ENCODE measurements around the gene TBP.

Gene TBP

GRCh38 chr6:170535004-170535403 lies 19.2 kb upstream of the TBP start:
- no peak for DNase-seq (ENCODE audit: low read depth)

DNA sequence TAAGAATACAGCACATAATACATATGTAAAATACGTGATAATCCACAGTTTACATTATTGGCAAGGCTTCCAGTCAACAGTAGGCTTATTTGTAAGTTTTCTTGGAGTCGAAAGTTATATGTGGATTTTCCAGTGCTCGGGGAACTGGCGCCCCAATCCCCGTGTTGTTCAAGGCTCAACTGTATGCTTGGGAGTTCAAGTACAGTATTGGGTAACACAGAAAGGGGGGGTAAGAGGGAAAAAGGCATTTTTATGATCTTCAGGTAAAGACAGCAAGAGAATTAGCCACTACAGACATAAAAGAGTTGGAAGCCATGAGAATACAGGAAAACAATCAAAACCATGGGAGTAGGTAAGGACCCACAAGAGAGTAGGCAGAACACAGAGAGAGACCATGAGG lies 17.5 kb upstream of the TBP start:
- DNase-seq (ENCODE audit: low read depth), result no peak

GRCh38 chr6:170537329-170537728 lies 16.8 kb upstream of the TBP start:
- DNase-seq (ENCODE audit: low read depth), result no peak

DNA sequence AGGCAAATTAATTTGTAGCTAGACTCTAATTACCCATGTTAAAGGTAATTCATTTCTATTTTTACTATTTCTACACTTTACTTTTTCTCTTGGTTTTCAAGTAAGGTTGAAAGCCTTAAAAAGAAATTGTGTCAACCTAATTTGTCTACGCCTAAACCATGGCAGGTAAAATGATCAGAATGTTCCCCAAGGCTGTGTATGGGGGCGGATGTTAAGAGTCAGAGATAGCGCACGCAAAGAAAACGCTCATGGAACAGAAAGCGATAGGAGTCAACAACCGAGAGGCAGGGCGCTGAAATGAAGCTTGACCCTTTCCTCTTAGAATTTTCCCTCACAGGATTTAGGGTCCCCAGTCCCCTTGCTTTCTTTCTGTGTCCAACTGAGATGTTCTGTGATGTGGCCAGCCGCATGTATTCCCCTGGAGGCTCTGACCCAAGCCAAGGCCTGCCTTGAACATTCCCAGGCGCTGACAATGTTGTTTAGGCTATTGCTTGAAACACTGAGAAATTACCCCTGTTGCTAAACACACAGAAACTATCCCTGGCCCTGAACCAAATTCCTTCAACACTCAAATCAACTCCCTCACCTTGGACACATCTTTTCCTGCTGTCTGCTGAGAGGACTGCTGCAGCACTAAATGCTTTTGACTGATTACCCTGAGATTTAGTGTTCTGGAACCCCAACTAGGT lies 12.0 kb upstream of the TBP start:
- no peak for DNase-seq (ENCODE audit: low read depth)

DNA sequence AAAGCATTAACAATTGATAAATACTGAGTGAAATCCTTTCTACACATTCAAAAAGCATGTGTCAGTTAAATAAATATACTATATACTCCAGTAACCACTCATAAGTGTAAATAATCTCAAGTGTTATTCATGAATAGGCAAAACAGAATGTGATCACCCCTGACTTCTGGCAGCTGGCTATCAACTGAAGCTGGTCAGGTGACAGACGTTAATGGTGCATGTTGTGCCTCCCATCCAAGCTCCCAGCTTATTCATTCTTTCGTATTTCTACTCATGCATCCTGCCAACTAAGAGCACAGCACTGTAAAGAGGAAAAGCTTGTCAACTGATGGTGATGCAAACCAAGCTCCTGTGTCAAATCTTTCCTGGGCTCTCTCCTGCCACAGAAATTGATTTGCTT lies 8.8 kb upstream of the TBP start:
- no peak for DNase-seq (ENCODE audit: low read depth)

GRCh38 chr6:170552765-170553533 lies 1.2 kb upstream of the TBP start, which contains the start of gene PSMB1:
Gene PSMB1, minus strand, starts transcription at chr6:170553307. Its CDS starts 65 bp downstream, at chr6:170553242.
- DNase-seq (ENCODE audit: low read depth), result peak; percentile 69

DNA sequence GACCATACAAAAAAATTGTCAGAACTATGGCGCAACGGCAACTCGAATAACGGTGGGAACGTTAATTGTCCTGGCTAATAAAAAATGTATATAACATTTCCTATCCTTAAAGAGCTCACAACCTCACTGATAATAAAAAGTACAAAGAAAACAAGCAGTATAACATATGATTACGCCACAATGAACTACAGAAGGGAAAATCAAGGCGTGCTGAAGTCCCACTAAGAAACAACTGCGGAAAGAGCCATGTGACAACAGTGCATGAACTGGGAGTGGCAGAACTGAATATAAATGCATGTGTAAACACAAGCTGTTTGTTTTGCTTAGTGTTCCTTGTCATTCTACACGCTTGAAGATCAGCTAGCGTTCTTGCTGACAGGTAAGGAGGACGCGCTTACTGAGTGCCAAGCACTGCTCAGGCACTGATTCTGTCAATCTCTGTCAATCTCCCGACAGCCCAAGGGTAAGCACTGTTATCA lies 596 bp upstream of the TBP start:
- no peak for DNase-seq (ENCODE audit: low read depth)

- DNase-seq (ENCODE audit: low read depth), result no peak
These were observed 598 bp downstream of the TBP start for GRCh38 chr6:170554796-170555137.

DNA sequence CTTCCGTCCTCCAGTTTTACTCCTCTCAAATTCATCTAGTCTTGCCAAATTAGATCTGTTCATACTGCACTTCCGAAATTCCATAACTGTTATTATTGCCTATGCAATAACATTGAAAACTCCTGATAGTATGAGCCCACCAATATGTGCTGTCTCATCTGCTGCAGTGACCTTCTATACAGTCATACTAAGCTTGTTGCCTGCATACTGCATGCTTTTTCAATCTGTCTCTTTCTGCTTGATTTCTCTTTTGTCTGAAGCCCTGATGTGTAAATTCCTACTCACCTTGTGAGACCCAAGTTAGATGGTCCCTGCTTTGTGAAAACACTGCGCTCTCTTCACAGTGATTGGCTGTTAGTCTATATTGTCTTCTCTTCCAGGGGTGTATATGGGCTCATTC lies 1.1 kb downstream of the TBP start:
- DNase-seq (ENCODE audit: low read depth), result no peak

DNA sequence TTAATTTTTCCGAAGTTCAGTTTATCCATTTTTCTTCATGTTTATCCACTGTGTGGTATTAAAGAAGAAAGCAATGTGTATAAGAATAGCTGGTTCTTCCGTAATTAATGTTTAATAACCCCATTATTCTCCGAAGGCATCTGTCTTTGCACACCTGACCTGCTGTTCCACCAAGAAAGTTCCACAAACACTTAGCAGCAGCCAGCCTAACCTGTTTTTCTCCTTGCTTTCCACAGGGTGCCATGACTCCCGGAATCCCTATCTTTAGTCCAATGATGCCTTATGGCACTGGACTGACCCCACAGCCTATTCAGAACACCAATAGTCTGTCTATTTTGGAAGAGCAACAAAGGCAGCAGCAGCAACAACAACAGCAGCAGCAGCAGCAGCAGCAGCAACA lies 7.4 kb downstream of the TBP start:
- no peak for DNase-seq (ENCODE audit: low read depth)

DNA sequence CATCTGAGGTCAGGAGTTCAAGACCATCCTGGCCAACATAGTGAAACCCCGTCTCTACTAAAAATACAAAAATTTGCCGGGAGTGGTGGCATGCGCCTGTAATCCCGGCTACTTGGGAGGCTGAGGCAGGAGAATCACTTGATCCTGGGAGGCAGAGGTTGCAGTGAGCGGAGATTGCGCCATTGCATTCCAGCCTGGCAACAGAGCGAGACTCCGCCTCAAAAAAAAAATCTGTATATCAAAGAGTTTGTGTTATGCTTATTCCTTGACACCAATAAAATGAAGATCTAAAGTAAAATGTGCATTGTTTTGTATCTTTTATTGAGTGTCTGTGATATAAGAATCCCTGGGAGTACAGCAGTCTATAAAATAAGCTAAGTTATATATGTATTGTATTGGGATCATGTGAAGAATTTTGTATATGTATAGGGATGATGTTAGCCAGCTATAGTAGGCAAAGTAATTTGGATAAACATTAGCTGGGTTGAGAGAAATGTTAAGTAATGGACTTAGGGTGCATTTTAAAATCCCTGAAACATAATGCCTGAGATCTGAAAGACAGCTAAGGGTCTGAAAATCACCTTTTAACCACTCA lies 10.9 kb downstream of the TBP start:
- DNase-seq (ENCODE audit: low read depth), result no peak

- DNase-seq (ENCODE audit: low read depth), result no peak
These were observed 18.7 kb downstream of the TBP start for GRCh38 chr6:170572704-170573466.

DNA sequence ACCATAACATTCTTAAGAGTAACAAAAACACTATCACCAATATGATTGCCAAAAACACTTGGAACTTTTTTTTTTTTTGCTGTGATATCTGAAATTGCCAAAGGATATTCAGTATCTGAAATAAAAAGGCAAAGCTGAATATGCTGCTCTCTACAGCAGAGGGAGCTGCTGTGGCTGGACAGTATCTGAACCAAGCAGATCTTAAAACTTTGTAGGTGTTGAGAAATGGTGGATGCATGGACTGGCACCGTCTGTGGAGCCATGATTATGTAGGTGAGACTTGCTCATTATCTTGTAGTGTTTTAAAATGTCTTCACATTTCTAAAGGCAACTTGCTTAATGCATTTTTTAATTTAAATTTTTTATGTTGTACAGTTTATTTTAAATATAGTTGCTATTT lies 21.1 kb downstream of the TBP start:
- DNase-seq (ENCODE audit: low read depth), result no peak

DNA sequence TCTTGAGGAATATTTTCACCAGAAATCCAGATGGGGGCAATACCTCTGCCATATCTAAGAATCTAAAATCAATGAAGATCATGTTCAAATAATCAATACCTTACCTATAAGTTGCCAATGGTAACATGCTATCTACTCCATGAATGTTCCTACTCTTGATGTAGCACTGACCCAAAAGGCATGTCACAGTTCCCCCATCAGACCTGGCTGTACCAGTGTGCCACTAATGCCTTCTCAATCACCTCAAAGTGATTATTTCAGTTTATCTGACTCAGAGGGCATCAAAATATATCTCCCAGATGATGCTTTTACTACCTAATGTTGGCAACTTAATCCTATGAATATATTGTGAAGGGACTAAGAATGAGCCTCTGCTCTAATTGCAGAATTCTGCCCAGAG lies 24.7 kb downstream of the TBP start:
- no peak for DNase-seq (ENCODE audit: low read depth)

- DNase-seq (ENCODE audit: low read depth), result no peak
These were observed 29.6 kb downstream of the TBP start for GRCh38 chr6:170583756-170584180.

DNA sequence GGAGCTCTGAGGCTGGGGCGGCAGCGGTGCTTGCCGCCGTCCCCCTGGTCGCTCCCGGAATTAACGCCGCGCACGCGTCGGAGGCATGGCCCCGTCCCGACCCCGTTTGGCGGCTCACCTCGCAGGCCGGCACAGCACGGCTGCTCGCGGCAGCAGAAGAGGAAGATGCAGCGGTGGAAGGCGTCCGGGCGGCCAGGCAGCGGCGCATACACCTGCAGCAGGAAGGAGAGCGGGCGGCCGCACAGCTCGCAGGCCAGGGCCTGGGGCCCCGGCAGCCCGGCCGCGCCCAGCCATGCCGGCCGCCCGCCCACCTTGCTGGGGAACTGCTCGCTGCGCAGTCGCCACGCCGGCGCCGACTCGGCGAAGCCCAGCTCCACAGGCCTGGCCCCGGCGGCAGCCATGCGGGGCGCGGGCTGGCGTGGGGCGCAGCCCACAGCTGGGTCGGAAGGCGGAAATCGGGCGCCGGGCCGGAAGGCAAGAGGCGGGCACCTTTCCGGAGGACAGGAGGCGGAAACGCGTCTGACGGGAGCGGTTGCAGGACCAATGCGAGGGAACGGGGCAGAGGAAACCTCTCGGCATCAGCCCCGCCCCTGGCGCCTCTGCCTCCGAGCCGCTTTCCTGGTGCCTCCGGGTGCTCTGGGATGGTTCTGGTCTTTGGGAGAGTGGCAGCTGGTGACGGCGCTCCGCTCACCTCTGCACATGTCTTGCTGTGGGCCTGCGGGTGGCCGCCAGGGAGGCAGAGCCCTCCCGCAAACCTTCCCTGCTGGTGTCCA lies 30.2 kb downstream of the TBP start, which contains the start of gene PDCD2:
Gene PDCD2, minus strand, starts transcription at position 457 of the 773 bp plus-strand sequence. Its CDS starts 56 bp downstream, at position 401.
- peak; percentile 88 for DNase-seq (ENCODE audit: low read depth)

- DNase-seq (ENCODE audit: low read depth), result no peak
These were observed 30.9 kb downstream of the TBP start for GRCh38 chr6:170584954-170585498.

DNA sequence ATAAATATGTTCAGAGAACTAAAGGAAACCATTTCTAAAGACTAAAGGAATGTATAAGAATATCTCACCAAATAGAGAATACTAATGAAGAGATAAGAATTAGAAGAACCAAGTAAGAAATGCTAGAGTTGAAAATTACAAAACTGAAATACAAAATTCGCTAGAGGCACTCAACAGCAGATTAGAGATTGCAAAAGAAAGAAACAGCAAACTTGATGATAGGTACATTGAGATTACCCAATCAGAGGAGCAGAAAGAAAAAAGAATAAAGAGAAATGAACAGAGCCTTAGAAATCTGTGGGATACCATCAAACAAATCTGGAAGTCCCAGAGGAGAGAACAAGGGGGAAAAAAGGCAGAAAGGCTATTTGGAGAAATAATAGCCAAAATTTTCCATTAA lies 36.6 kb downstream of the TBP start:
- no peak for DNase-seq (ENCODE audit: low read depth)

DNA sequence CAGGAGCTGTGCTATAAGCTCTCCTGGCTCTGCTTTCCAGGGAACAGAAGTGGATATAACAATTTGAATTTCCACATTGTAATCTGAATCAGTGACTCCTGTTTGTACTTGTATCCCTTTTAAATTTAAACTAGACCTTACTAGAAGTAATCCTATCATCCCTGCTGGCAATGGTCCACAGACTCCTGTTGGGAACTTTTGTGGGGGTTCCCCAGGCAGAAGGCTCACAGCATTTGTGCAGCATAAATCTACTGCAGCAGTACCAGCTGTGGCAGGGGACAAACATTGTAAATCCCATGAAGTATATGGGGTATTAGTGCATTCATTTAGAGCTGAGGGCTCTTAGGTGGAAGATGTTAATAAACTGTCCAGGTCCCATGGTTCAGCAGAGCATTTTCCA lies 42.3 kb downstream of the TBP start:
- no peak for DNase-seq (ENCODE audit: low read depth)

GRCh38 chr6:170597278-170597677 lies 43.1 kb downstream of the TBP start:
- DNase-seq (ENCODE audit: low read depth), result no peak

- DNase-seq (ENCODE audit: low read depth), result no peak
These were observed 51.5 kb downstream of the TBP start for GRCh38 chr6:170605574-170606259.
